ENCODE measurements around the gene FARP1. TPM values are rescaled to one million over a fixed set of nuclear protein-coding genes. Genes with fewer than 3 reads are reported as not detected.
"Not testable (repeated sequence)": the region's sequence is repeated elsewhere in the genome, so short reads cannot be mapped to it uniquely, and the experiment has no call there.

FARP1 gene
- total RNA-seq, 1 donor from 2014 or later, result 110 TPM

- no peak overlapping the region for H3K27ac ChIP-seq
- H3K27me3 ChIP-seq (ENCODE audit: low read depth), result no peaks in the 10 kb centered on the region
- H3K4me3 ChIP-seq, result no peak overlapping the region
- DNase-seq (no peak), ATAC-seq (no peak)
- no peaks in the 10 kb centered on the region for H3K9me3 ChIP-seq
- H3K36me3 ChIP-seq, result peaks cover 7% of the 10 kb centered on the region
- TF ChIP-seq CTCF (IDR thresholded peaks at IDR 0.05), result no peak
- intact Hi-C loops (cut with DNase I), result no loop called here
- peaks cover 5% of the 10 kb centered on the region for H3K4me1 ChIP-seq
These were observed 225.1 kb downstream of the FARP1 start for GRCh38 chr13:98368019-98368418.

GRCh38 chr13:98369520-98369919 is 226.6 kb downstream of the FARP1 start:
- H3K27me3 ChIP-seq (ENCODE audit: low read depth); DNase-seq; ATAC-seq; H3K9me3 ChIP-seq; H3K4me3 ChIP-seq; H3K4me1 ChIP-seq; H3K36me3 ChIP-seq; H3K27ac ChIP-seq; intact Hi-C loops (cut with DNase I): not testable (repeated sequence)

- H3K9me3 ChIP-seq, result peaks cover 6% of the 10 kb centered on the region
- H3K4me1 ChIP-seq, result peaks cover 5% of the 10 kb centered on the region
- no peak overlapping the region for H3K27ac ChIP-seq
- peaks cover 7% of the 10 kb centered on the region for H3K36me3 ChIP-seq
- no peak overlapping the region for H3K4me3 ChIP-seq
- ATAC-seq (no peak), DNase-seq (no peak)
- H3K27me3 ChIP-seq (ENCODE audit: low read depth), result no peaks in the 10 kb centered on the region
- intact Hi-C loops (cut with DNase I), result no loop called here
- no peak for TF ChIP-seq CTCF (IDR thresholded peaks at IDR 0.05)
These were observed 227.4 kb downstream of the FARP1 start for GRCh38 chr13:98370261-98370660.

GRCh38 chr13:98370806-98371515 is 228.1 kb downstream of the FARP1 start:
- peaks cover 7% of the 10 kb centered on the region for H3K36me3 ChIP-seq
- ATAC-seq (peak in 1 of 2 donors; percentile 23), DNase-seq (no peak)
- no peak overlapping the region for H3K27ac ChIP-seq
- no peaks in the 10 kb centered on the region for H3K27me3 ChIP-seq (ENCODE audit: low read depth)
- no peak for TF ChIP-seq CTCF (IDR thresholded peaks at IDR 0.05)
- intact Hi-C loops (cut with DNase I), result no loop called here
- H3K4me1 ChIP-seq, result peaks cover 5% of the 10 kb centered on the region
- H3K9me3 ChIP-seq, result peaks cover 6% of the 10 kb centered on the region
- no peak overlapping the region for H3K4me3 ChIP-seq

GRCh38 chr13:98371516-98372023 is 228.7 kb downstream of the FARP1 start:
- no peak for TF ChIP-seq CTCF (IDR thresholded peaks at IDR 0.05)
- Histone ChIP-seq H3K4me3 (no peak overlapping the region), H3K36me3 (peaks cover 7% of the 10 kb centered on the region), H3K27ac (no peak overlapping the region), H3K4me1 (peaks cover 5% of the 10 kb centered on the region), H3K27me3 (ENCODE audit: low read depth) (no peaks in the 10 kb centered on the region), H3K9me3 (peaks cover 6% of the 10 kb centered on the region)
- DNase-seq (no peak), ATAC-seq (no peak)
- intact Hi-C loops (cut with DNase I), result no loop called here

- DNase-seq, result no peak
- TF ChIP-seq CTCF (IDR thresholded peaks at IDR 0.05), result no peak
- Histone ChIP-seq H3K4me1 (peaks cover 5% of the 10 kb centered on the region), H3K4me3 (no peak overlapping the region), H3K27me3 (ENCODE audit: low read depth) (no peaks in the 10 kb centered on the region), H3K27ac (no peak overlapping the region), H3K9me3 (peaks cover 6% of the 10 kb centered on the region), H3K36me3 (peaks cover 7% of the 10 kb centered on the region)
- ATAC-seq, result no peak
- intact Hi-C loops (cut with DNase I), result no loop called here
These were observed 230.0 kb downstream of the FARP1 start for GRCh38 chr13:98372876-98373275.

Data from lower lobe of right lung (tissue), 2 donors.